Esophagus muscularis mucosa (tissue), 4 donors: ENCODE results near the gene NAV2. TPM values are rescaled to one million over a fixed set of nuclear protein-coding genes. Genes with fewer than 3 reads are reported as not detected.
A peak's percentile ranks its signal among the peaks of the same experiment; 100 is the strongest.

Experiments used
- DNase-seq: peaks from one replicate; pipeline ENCODE4 v3.0.0-alpha.2; 2017; ENCODE audit errors: extremely low spot score
- H3K27ac ChIP-seq, 4 donors: fragments of 200-600 bp; sonication (generic); replicated peaks in 1 of 4; 1 replicate in 3 of 4; 2 replicates in 1 of 4; pipeline ENCODE4 v1.5.1; 2016 to 2019; ENCODE audit warnings: mild to moderate bottlenecking in 1 of 4
- H3K27me3 ChIP-seq, 4 donors: fragments of 200-600 bp; sonication (generic); one replicate each; pipeline versions ENCODE4 v1.5.1 to v1.6.0; 2016 to 2019
- H3K36me3 ChIP-seq, 4 donors: fragments of 200-600 bp; sonication (generic); one replicate each; pipeline ENCODE4 v1.5.1; 2016 to 2019
- H3K4me1 ChIP-seq, 4 donors: fragments of 200-600 bp; sonication (generic); one replicate each; pipeline ENCODE4 v1.5.1; 2016 to 2019
- H3K4me3 ChIP-seq, 4 donors: fragments of 200-600 bp; sonication (generic); 1 replicate in 2 of 4; 2 replicates in 2 of 4; pipeline ENCODE4 v1.5.1; 2016 to 2019; ENCODE audit warnings: mild to moderate bottlenecking in 4 of 4, moderate library complexity in 1 of 4
- H3K9me3 ChIP-seq, 4 donors: fragments of 200-600 bp; sonication (generic); 1 replicate in 3 of 4; 2 replicates in 1 of 4; pipeline ENCODE4 v1.5.1; 2016 to 2019
- CTCF ChIP-seq, 3 experiments: fragments of 200-600 bp in 2 of 3; fragments of 450-650 bp in 1 of 3; sonication (generic) in 2 of 3; IDR thresholded peaks; one replicate each; pipeline ENCODE4 v1.5.1; 2017 to 2019; ENCODE audit warnings: antibody characterized with exemption in 3 of 3, mild to moderate bottlenecking in 2 of 3, moderate library complexity in 1 of 3
- EP300 ChIP-seq: sonication (generic); formaldehyde crosslinking; IDR thresholded peaks from one replicate; pipeline ENCODE4 v1.6.1; 2017; ENCODE audit warnings: antibody characterized with exemption
- POLR2A ChIP-seq: fragments of 450-650 bp; IDR thresholded peaks from one replicate; pipeline ENCODE4 v1.6.1; 2017; ENCODE audit warnings: antibody characterized with exemption, moderate library complexity, mild to moderate bottlenecking, low read depth
- POLR2AphosphoS5 ChIP-seq, 2 donors: sonication (generic); formaldehyde crosslinking; IDR thresholded peaks; one replicate each; pipeline ENCODE4 v1.6.1; 2017; ENCODE audit warnings: antibody characterized with exemption in 2 of 2
- WGBS: methylation state at CpG from one replicate; pipeline ENCODE4 v1.1.5; 2018; 5-methylcytosine and 5-hydroxymethylcytosine counted together
- intact Hi-C: fragments of 100-400 bp; cut with DNase I; formaldehyde crosslinking; loops from one replicate; pipeline ENCODE4 v1.15.1; 2023
- total RNA-seq, 4 donors: library from RNA; depleted of rRNA; stranded (reverse); fragments of >200 nt; gene quantifications; one replicate each; pipeline versions ENCODE4 v1.1.0 to v1.2.1, GENCODE V29; 2016

The NAV2 gene
- total RNA-seq, 4 donors from 2014 or later = 21.9 to 57.0 (median 37.5) TPM

- Histone ChIP-seq H3K36me3 (peaks cover 30 to 91% (median 72%) of the 10 kb centered on the region in 4 donors), H3K27ac (no peak overlapping the region), H3K9me3 (no peaks in the 10 kb centered on the region), H3K4me1 (peaks cover 6 to 27% (median 21%) of the 10 kb centered on the region in 4 donors), H3K4me3 (no peak overlapping the region), H3K27me3 (no peaks in the 10 kb centered on the region)
- WGBS = 93% methylated on average over 4 of the region's 4 CpGs
- intact Hi-C loops = no loop called here
- DNase-seq = no peak
- TF ChIP-seq CTCF (IDR thresholded peaks at IDR 0.05) (no peak), POLR2A (no peak), EP300 (no peak), POLR2AphosphoS5 (IDR thresholded peaks at IDR 0.05) (no peak)
These were observed 382.6 kb downstream of the NAV2 start for GRCh38 chr11:20095189-20095588.

GRCh38 chr11:20097319-20098221 lies 384.9 kb downstream of the NAV2 start:
- H3K27me3 ChIP-seq = no peaks in the 10 kb centered on the region
- WGBS = 38% methylated on average over 13 of the region's 13 CpGs
- H3K27ac ChIP-seq = peak overlapping the region; percentile 37 to 72 (median 50)
- H3K9me3 ChIP-seq = no peaks in the 10 kb centered on the region
- H3K4me3 ChIP-seq = no peak overlapping the region
- DNase-seq = no peak
- TF ChIP-seq POLR2AphosphoS5 (IDR thresholded peaks at IDR 0.05) = peak in 1 of 2 donors; percentile 19
- TF ChIP-seq CTCF (IDR thresholded peaks at IDR 0.05) = no peak
- intact Hi-C loops = no loop called here
- peaks cover 44 to 89% (median 71%) of the 10 kb centered on the region in 4 donors for H3K36me3 ChIP-seq
- peaks cover 0 to 25% (median 20%) of the 10 kb centered on the region in 4 donors for H3K4me1 ChIP-seq

- H3K9me3 ChIP-seq = no peaks in the 10 kb centered on the region
- peaks cover 64 to 91% (median 76%) of the 10 kb centered on the region in 4 donors for H3K36me3 ChIP-seq
- 88% methylated on average over 2 of the region's 2 CpGs for WGBS
- TF ChIP-seq EP300 (no peak), POLR2A (no peak), CTCF (IDR thresholded peaks at IDR 0.05) (no peak)
- H3K27ac ChIP-seq = no peak overlapping the region
- DNase-seq = no peak
- H3K4me1 ChIP-seq = peaks cover 0 to 25% (median 20%) of the 10 kb centered on the region in 4 donors
- intact Hi-C loops = no loop called here
- H3K4me3 ChIP-seq = no peak overlapping the region
- H3K27me3 ChIP-seq = no peaks in the 10 kb centered on the region
These were observed 386.9 kb downstream of the NAV2 start for GRCh38 chr11:20099527-20099926.

- peaks cover 72 to 89% (median 82%) of the 10 kb centered on the region in 4 donors for H3K36me3 ChIP-seq
- peaks cover 0 to 7% (median 6%) of the 10 kb centered on the region in 4 donors for H3K4me1 ChIP-seq
- H3K9me3 ChIP-seq = no peaks in the 10 kb centered on the region
- H3K27ac ChIP-seq = no peak overlapping the region
- H3K27me3 ChIP-seq = no peaks in the 10 kb centered on the region
- H3K4me3 ChIP-seq = no peak overlapping the region
- WGBS = 76% methylated on average over 5 of the region's 5 CpGs
- DNase-seq = no peak
- intact Hi-C loops = no loop called here
- TF ChIP-seq CTCF (IDR thresholded peaks at IDR 0.05) (no peak), POLR2A (no peak), EP300 (no peak), POLR2AphosphoS5 (IDR thresholded peaks at IDR 0.05) (no peak)
These were observed 389.8 kb downstream of the NAV2 start for GRCh38 chr11:20102397-20102796.
